Activated T-helper 1 cell treated with anti-CD3 and anti-CD28 coated beads, Interleukin-2, amount 50 U/mL, for 16 hours (primary cell): ENCODE results near the gene MET.
"Not testable (repeated sequence)": the region's sequence is repeated elsewhere in the genome, so short reads cannot be mapped to it uniquely, and the experiment has no call there.

Experiments
- DNase-seq, 2 donors: peaks; one replicate each; pipeline ENCODE4 v3.0.0-alpha.2; 2020; ENCODE audit warnings: low read depth in 1 of 2, low spot score in 1 of 2

MET gene

GRCh38 chr7:116697761-116698160 is 25.8 kb downstream of the MET start:
- DNase-seq = no peak

- DNase-seq = no peak
These were observed 26.4 kb downstream of the MET start for GRCh38 chr7:116698396-116698795.

GRCh38 chr7:116698930-116699721 is 27.1 kb downstream of the MET start:
- no peak for DNase-seq

- no peak for DNase-seq
These were observed 27.7 kb downstream of the MET start for GRCh38 chr7:116699722-116700120.

GRCh38 chr7:116702046-116702785 is 30.2 kb downstream of the MET start:
- DNase-seq = no peak

- DNase-seq = no peak
These were observed 32.7 kb downstream of the MET start for GRCh38 chr7:116704650-116705228.

GRCh38 chr7:116705419-116705818 is 33.4 kb downstream of the MET start:
- no peak for DNase-seq

- DNase-seq = no peak
These were observed 34.7 kb downstream of the MET start for GRCh38 chr7:116706668-116707126.

GRCh38 chr7:116707289-116707688 is 35.3 kb downstream of the MET start:
- no peak for DNase-seq

- DNase-seq = no peak
These were observed 36.3 kb downstream of the MET start for GRCh38 chr7:116708248-116708647.

- no peak for DNase-seq
These were observed 36.9 kb downstream of the MET start for GRCh38 chr7:116708861-116709260.

GRCh38 chr7:116709336-116709735 is 37.3 kb downstream of the MET start:
- no peak for DNase-seq

- DNase-seq = no peak
These were observed 38.9 kb downstream of the MET start for GRCh38 chr7:116710764-116711452.

- no peak for DNase-seq
These were observed 39.8 kb downstream of the MET start for GRCh38 chr7:116711790-116712189.

- no peak for DNase-seq
These were observed 41.5 kb downstream of the MET start for GRCh38 chr7:116713500-116713899.

GRCh38 chr7:116713918-116714317 is 41.9 kb downstream of the MET start:
- DNase-seq = no peak

- no peak for DNase-seq
These were observed 43.1 kb downstream of the MET start for GRCh38 chr7:116715077-116715476.

- DNase-seq = no peak
These were observed 45.1 kb downstream of the MET start for GRCh38 chr7:116717137-116717536.

GRCh38 chr7:116723959-116724529 is 52.0 kb downstream of the MET start:
- not testable (repeated sequence) for DNase-seq

- DNase-seq = no peak
These were observed 52.7 kb downstream of the MET start for GRCh38 chr7:116724560-116725231.

- DNase-seq = no peak
These were observed 54.2 kb downstream of the MET start for GRCh38 chr7:116726149-116726548.
